Neural cell (in vitro differentiated cells): ENCODE results near the gene ATP9B. TPM values are rescaled to one million over a fixed set of nuclear protein-coding genes. Genes with fewer than 3 reads are reported as not detected.

Experiments used
- H2AFZ ChIP-seq: fragments of 200-600, 300-800 bp; sonication (generic), shearing (Covaris generic); 2 replicates; pipeline ENCODE4 v1.6.0; 2014; ENCODE audit warnings: low read depth, mild to moderate bottlenecking, antibody characterized with exemption, low read length, moderate library complexity
- H3F3A ChIP-seq: fragments of 200-600 bp; shearing (Covaris generic); 2 replicates; pipeline ENCODE4 v1.6.1; 2016; ENCODE audit warnings: mild to moderate bottlenecking, moderate library complexity, mixed read lengths, antibody characterized with exemption, low read length; ENCODE audit not compliant: insufficient read depth, poor library complexity, severe bottlenecking
- H3K27ac ChIP-seq: fragments of 200-600, 300-800 bp; sonication (generic), shearing (Covaris generic); 2 replicates; pipeline ENCODE4 v1.5.1; 2014; ENCODE audit warnings: mild to moderate bottlenecking, low read length, moderate library complexity
- H3K27me3 ChIP-seq: fragments of 300-800, 200-600 bp; sonication (generic), shearing (Covaris generic); 2 replicates; pipeline ENCODE4 v1.6.0; 2014; ENCODE audit warnings: mild to moderate bottlenecking, low read depth, low read length, moderate library complexity; ENCODE audit not compliant: insufficient read depth
- H3K36me3 ChIP-seq: fragments of 300-800, 200-600 bp; sonication (generic), shearing (Covaris generic); 2 replicates; pipeline ENCODE4 v1.5.1; 2014; ENCODE audit warnings: mild to moderate bottlenecking, antibody characterized with exemption, low read length, moderate library complexity; ENCODE audit not compliant: insufficient read depth
- H3K4me2 ChIP-seq: fragments of 300-800, 200-600 bp; sonication (generic), shearing (Covaris generic); 2 replicates; pipeline ENCODE4 v1.6.0; 2014; ENCODE audit warnings: mild to moderate bottlenecking, low read length
- H3K4me3 ChIP-seq: fragments of 300-800, 200-600 bp; sonication (generic), shearing (Covaris generic); 2 replicates; pipeline ENCODE4 v1.5.1; 2014; ENCODE audit warnings: mild to moderate bottlenecking, low read length, moderate library complexity
- H3K79me2 ChIP-seq: fragments of 200-600 bp; shearing (Covaris generic); replicated peaks from 2 replicates; pipeline ENCODE4 v1.6.0; 2014; ENCODE audit warnings: mild to moderate bottlenecking, low read length, moderate library complexity; ENCODE audit not compliant: insufficient read depth
- H3K9ac ChIP-seq: fragments of 300-800, 200-600 bp; sonication (generic), shearing (Covaris generic); 2 replicates; pipeline ENCODE4 v1.6.1; 2016; ENCODE audit warnings: mild to moderate bottlenecking, low read length, mixed read lengths
- H3K9me2 ChIP-seq: fragments of 200-600 bp; shearing (Covaris generic); 2 replicates; pipeline ENCODE4 v1.6.1; 2016; ENCODE audit warnings: mild to moderate bottlenecking, low read length, mixed read lengths; ENCODE audit not compliant: insufficient read depth
- H3K9me3 ChIP-seq: fragments of 200-600, 300-800 bp; sonication (generic), shearing (Covaris generic); 2 replicates; pipeline ENCODE4 v1.6.1; 2016; ENCODE audit warnings: mild to moderate bottlenecking, mixed run types, low read length, moderate library complexity, mixed read lengths
- H4K20me1 ChIP-seq: fragments of 200-600 bp; shearing (Covaris generic); 2 replicates; pipeline ENCODE4 v1.6.1; 2016; ENCODE audit warnings: mild to moderate bottlenecking, mixed run types; ENCODE audit not compliant: insufficient read depth
- CTCF ChIP-seq: fragments of 450-650 bp; IDR thresholded peaks from 2 replicates; pipeline ENCODE4 v1.5.1; 2014; ENCODE audit warnings: antibody characterized with exemption, mild to moderate bottlenecking, moderate library complexity; ENCODE audit not compliant: poor library complexity, severe bottlenecking
- EP300 ChIP-seq: fragments of 450-650 bp; conservative IDR thresholded peaks from 2 replicates; pipeline ENCODE4 v1.6.1; 2014; ENCODE audit warnings: antibody characterized with exemption, mild to moderate bottlenecking, moderate library complexity; ENCODE audit not compliant: poor library complexity, severe bottlenecking
- EZH2 ChIP-seq: fragments of 200-600, 300-800 bp; shearing (Covaris generic), sonication (generic); IDR thresholded peaks from 2 replicates; pipeline ENCODE4 v1.6.1; 2014; ENCODE audit warnings: antibody characterized with exemption, low read length, borderline replicate concordance, mild to moderate bottlenecking; ENCODE audit not compliant: insufficient read depth, poor library complexity, severe bottlenecking
- MXI1 ChIP-seq: fragments of 450-650 bp; conservative IDR thresholded peaks from 2 replicates; pipeline ENCODE4 v1.6.1; 2014; ENCODE audit warnings: antibody characterized with exemption, mild to moderate bottlenecking; ENCODE audit not compliant: poor library complexity, severe bottlenecking
- POLR2AphosphoS5 ChIP-seq: IDR thresholded peaks from 2 replicates; pipeline ENCODE4 v1.6.1; 2012
- RAD21 ChIP-seq: fragments of 450-650 bp; conservative IDR thresholded peaks from 2 replicates; pipeline ENCODE4 v1.6.1; 2014; ENCODE audit warnings: antibody characterized with exemption, mild to moderate bottlenecking, moderate library complexity
- REST ChIP-seq: IDR thresholded peaks from 2 replicates; pipeline ENCODE4 v1.6.1; 2012; ENCODE audit warnings: borderline replicate concordance
- SMC3 ChIP-seq: fragments of 450-650 bp; conservative IDR thresholded peaks from 2 replicates; pipeline ENCODE4 v1.6.1; 2014; ENCODE audit warnings: antibody characterized with exemption, mild to moderate bottlenecking, moderate library complexity; ENCODE audit not compliant: poor library complexity
- TAF1 ChIP-seq: IDR thresholded peaks from 2 replicates; pipeline ENCODE4 v1.6.1; 2012; ENCODE audit warnings: low read depth
- polyA plus RNA-seq: library from polyadenylated mRNA; depleted of rRNA; stranded (reverse); fragments of >200 nt; gene quantifications from 2 replicates; pipeline ENCODE4 v1.2.3, GENCODE V29; 2014

The ATP9B gene
- polyA plus RNA-seq, 1 donor from 2014 or later, result 15.4 TPM

GRCh38 chr18:79191956-79192355 is 122.8 kb downstream of the ATP9B start:
- Histone ChIP-seq H3K9me2 (no peaks in the 10 kb centered on the region), H3K79me2 (no peaks in the 10 kb centered on the region), H3K4me2 (no peak overlapping the region), H3K27ac (no peak overlapping the region), H3K9ac (no peak overlapping the region), H3K4me3 (no peak overlapping the region), H2AFZ (no peak overlapping the region), H3K9me3 (no peaks in the 10 kb centered on the region), H4K20me1 (no peaks in the 10 kb centered on the region), H3K27me3 (no peaks in the 10 kb centered on the region), H3F3A (no peaks in the 10 kb centered on the region), H3K36me3 (peaks cover 3% of the 10 kb centered on the region)
- no peak for TF ChIP-seq EP300

GRCh38 chr18:79193826-79194225 is 124.6 kb downstream of the ATP9B start:
- no peaks in the 10 kb centered on the region for H3K27me3 ChIP-seq
- no peak overlapping the region for H2AFZ ChIP-seq
- H3K36me3 ChIP-seq, result peaks cover 3% of the 10 kb centered on the region

GRCh38 chr18:79195716-79196683 is 126.8 kb downstream of the ATP9B start:
- Histone ChIP-seq H3K79me2 (no peaks in the 10 kb centered on the region), H3K9ac (no peak overlapping the region), H4K20me1 (no peaks in the 10 kb centered on the region), H3K27ac (no peak overlapping the region), H2AFZ (no peak overlapping the region), H3K4me2 (no peak overlapping the region), H3K36me3 (no peaks in the 10 kb centered on the region), H3K4me3 (peak overlapping the region; percentile 18), H3K27me3 (no peaks in the 10 kb centered on the region), H3F3A (no peaks in the 10 kb centered on the region), H3K9me2 (no peaks in the 10 kb centered on the region), H3K9me3 (no peaks in the 10 kb centered on the region)
- TF ChIP-seq CTCF, result no peak
- peak; percentile 59 for TF ChIP-seq POLR2AphosphoS5
- TF ChIP-seq EP300, result peak; percentile 84

More at GRCh38 chr18:79193826-79194225, 124.6 kb downstream of the ATP9B start:
- no peaks in the 10 kb centered on the region for H3K79me2 ChIP-seq
- no peaks in the 10 kb centered on the region for H4K20me1 ChIP-seq
- H3K4me3 ChIP-seq, result no peak overlapping the region
- no peaks in the 10 kb centered on the region for H3F3A ChIP-seq
- TF ChIP-seq MXI1, result no peak
- no peak for TF ChIP-seq SMC3
- no peak for TF ChIP-seq RAD21
- TF ChIP-seq REST, result no peak
- TF ChIP-seq TAF1, result no peak
- TF ChIP-seq POLR2AphosphoS5, result no peak
- TF ChIP-seq EP300, result no peak
- no peak for TF ChIP-seq EZH2
- no peak overlapping the region for H3K9ac ChIP-seq
- no peak overlapping the region for H3K4me2 ChIP-seq
- no peak overlapping the region for H3K27ac ChIP-seq
- H3K9me2 ChIP-seq, result no peaks in the 10 kb centered on the region
- no peaks in the 10 kb centered on the region for H3K9me3 ChIP-seq
